Endothelial cell of umbilical vein (primary cell): ENCODE results near the gene GEMIN5. TPM values are rescaled to one million over a fixed set of nuclear protein-coding genes. Genes with fewer than 3 reads are reported as not detected.
"Not testable (repeated sequence)": the region's sequence is repeated elsewhere in the genome, so short reads cannot be mapped to it uniquely, and the experiment has no call there.

Experiments used
- BruUV-seq: library from RNA; stranded (reverse); fragments of 400-500 nt; replicated peaks from 2 replicates; lab custom pipeline; 2021; lab: Mats Ljungman, UMichigan
- CTCF ChIA-PET: fragments of 300-600, 350-600 bp; sonication (Branson Sonifier 250); formaldehyde crosslinking; loops from one replicate; lab custom pipeline; 2021; ENCODE audit warnings: antibody characterized with exemption, inconsistent platforms; lab: Charles Lee
- POLR2A ChIA-PET: fragments of 300-600, 350-600 bp; sonication (Branson Sonifier 250); formaldehyde crosslinking; loops from one replicate; lab custom pipeline; 2021; ENCODE audit warnings: antibody characterized with exemption, inconsistent platforms; lab: Charles Lee
- DNase-seq: peaks from one replicate; pipeline ENCODE4 v3.0.0-alpha.2; 2011; ENCODE audit warnings: low read depth, low spot score
- FAIRE-seq: peaks from 2 replicates; lab custom pipeline; 2011; peaks lifted over from hg19 to GRCh38; lab: Jason Lieb, UNC
- H2AFZ ChIP-seq: 2 replicates; pipeline ENCODE4 v1.6.0; 2012; ENCODE audit warnings: low read depth, low read length, control low read depth, inconsistent platforms
- H3K27ac ChIP-seq: 2 replicates; pipeline ENCODE4 v1.5.1; 2011; ENCODE audit warnings: low read depth, mild to moderate bottlenecking, control low read depth, low read length, moderate library complexity; ENCODE audit not compliant: insufficient read depth
- H3K27me3 ChIP-seq, 2 experiments: 2 replicates each; pipeline versions ENCODE4 v1.6.0 to v1.6.1; 2011; ENCODE audit warnings: low read length in 2 of 2, mixed read lengths in 1 of 2; ENCODE audit not compliant: control insufficient read depth in 2 of 2, insufficient read depth in 2 of 2
- H3K36me3 ChIP-seq, 2 experiments: 2 replicates in 1 of 2; 3 replicates in 1 of 2; pipeline ENCODE4 v1.5.1; 2011; ENCODE audit warnings: low read length in 2 of 2, mild to moderate bottlenecking in 1 of 2, moderate library complexity in 1 of 2; ENCODE audit not compliant: control insufficient read depth in 2 of 2, insufficient read depth in 2 of 2; ENCODE audit errors: extremely low read depth in 1 of 2
- H3K4me1 ChIP-seq: 3 replicates; pipeline ENCODE4 v1.5.1; 2011; ENCODE audit warnings: mild to moderate bottlenecking, low read length; ENCODE audit not compliant: control insufficient read depth, insufficient read depth; ENCODE audit errors: extremely low read depth
- H3K4me2 ChIP-seq: 2 replicates; pipeline ENCODE4 v1.6.1; 2011; ENCODE audit warnings: low read length, control low read depth, mixed read lengths; ENCODE audit not compliant: insufficient read depth
- H3K4me3 ChIP-seq, 3 experiments: fragments of 200-600 bp in 1 of 3; sonication (generic), shearing (Covaris generic) in 1 of 3; replicated peaks in 1 of 3; 2 replicates each; pipeline ENCODE4 v1.5.1; 2011 to 2016; ENCODE audit warnings: control low read depth in 3 of 3, low read length in 3 of 3, mild to moderate bottlenecking in 2 of 3, inconsistent platforms in 1 of 3, low read depth in 1 of 3, moderate library complexity in 1 of 3; ENCODE audit not compliant: insufficient read depth in 1 of 3
- H3K79me2 ChIP-seq: 2 replicates; pipeline ENCODE4 v1.6.0; 2012; ENCODE audit warnings: low read length, inconsistent platforms; ENCODE audit not compliant: control insufficient read depth, insufficient read depth
- H3K9ac ChIP-seq: replicated peaks from 2 replicates; pipeline ENCODE3; 2011; ENCODE audit warnings: low read length, control low read depth; ENCODE audit not compliant: insufficient read depth; ENCODE audit errors: extremely low read depth
- H3K9me1 ChIP-seq: replicated peaks from 3 replicates; pipeline ENCODE4 v1.6.0; 2011; ENCODE audit warnings: mild to moderate bottlenecking, low read length; ENCODE audit not compliant: control insufficient read depth, insufficient read depth; ENCODE audit errors: extremely low read depth
- H3K9me3 ChIP-seq: replicated peaks from 2 replicates; pipeline ENCODE4 v1.5.1; 2012; ENCODE audit warnings: low read length, inconsistent platforms; ENCODE audit not compliant: control insufficient read depth, insufficient read depth
- H4K20me1 ChIP-seq: replicated peaks from 2 replicates; pipeline ENCODE3; 2011; ENCODE audit warnings: mild to moderate bottlenecking, low read length; ENCODE audit not compliant: control insufficient read depth, insufficient read depth; ENCODE audit errors: extremely low read depth
- GATA2 ChIP-seq: IDR thresholded peaks from 2 replicates; pipeline ENCODE4 v1.7.0; 2011; ENCODE audit warnings: low read depth, mild to moderate bottlenecking, moderate library complexity, mixed read lengths, low read length; ENCODE audit not compliant: insufficient read length, insufficient read depth
- dilution Hi-C: fragments of 300-500 bp; cut with MboI; formaldehyde crosslinking; loops from one replicate; pipeline ENCODE4 v1.15.0; 2019; ENCODE audit warnings: low sequenced_read_pairs; ENCODE audit not compliant: extremely low pct_ligation_motif_present
- intact Hi-C: fragments of 100-400 bp; cut with micrococcal nuclease; formaldehyde crosslinking; loops from one replicate; pipeline ENCODE4 v1.10.0; 2022
- polyA plus RNA-seq, 4 experiments: library from polyadenylated mRNA; depleted of rRNA in 3 of 4; stranded (reverse) in 3 of 4; unstranded in 1 of 4; fragments of >200 nt; gene quantifications; 2 replicates each; pipeline versions ENCODE4 v1.2.1 to v1.2.3, GENCODE V29; 2011 to 2012; ENCODE audit warnings: missing spikeins in 1 of 4
- total RNA-seq: library from RNA; stranded (reverse); gene quantifications from 2 replicates; pipeline ENCODE4 v1.2.3, GENCODE V29; 2021

The GEMIN5 gene
- total and polyA plus RNA-seq, 2 donors (not counting 3 experiments of a cell fraction or from before 2014, with no cell fraction given): 7.2 to 23.1 TPM

- ChIA-PET POLR2A (no interaction called here), CTCF (interaction anchor here (0.6 to 1.0 kb wide), 3 partner anchors 24 to 132 kb away, joined by 3 to 4 read pairs (median 3); no protein-coding TSS in a partner anchor)
- intact Hi-C loops (no loop called here), dilution Hi-C loops (no loop called here)
- BruUV-seq: no TSS peak
- Histone ChIP-seq H3K9ac (no peak overlapping the region), H3K4me3 (no peak overlapping the region), H3K27ac (no peak overlapping the region), H4K20me1 (no peaks in the 10 kb centered on the region), H3K27me3 (no peaks in the 10 kb centered on the region), H3K4me1 (no peaks in the 10 kb centered on the region), H2AFZ (no peak overlapping the region), H3K36me3 (peaks cover 0 to 4% of the 10 kb centered on the region in 2 experiments), H3K79me2 (no peaks in the 10 kb centered on the region), H3K9me3 (no peaks in the 10 kb centered on the region), H3K9me1 (no peaks in the 10 kb centered on the region), H3K4me2 (no peak overlapping the region)
- FAIRE-seq: no peak
- TF ChIP-seq GATA2: no peak
- no peak for DNase-seq
Observed at GRCh38 chr5:154977409-154977808, 39.4 kb upstream of the GEMIN5 start.

- intact Hi-C loops, POLR2A ChIA-PET, BruUV-seq, H3K79me2 ChIP-seq, H3K36me3 ChIP-seq, H4K20me1 ChIP-seq, dilution Hi-C loops, H2AFZ ChIP-seq, H3K27ac ChIP-seq, H3K4me2 ChIP-seq, H3K4me1 ChIP-seq, H3K4me3 ChIP-seq, DNase-seq, H3K9ac ChIP-seq, H3K9me3 ChIP-seq, H3K27me3 ChIP-seq, H3K9me1 ChIP-seq, FAIRE-seq: not testable (repeated sequence)
- CTCF ChIA-PET: interaction anchor here (1.5 kb wide), 1 partner anchor 28 kb away, joined by 4 read pairs; no protein-coding TSS in a partner anchor
Observed at GRCh38 chr5:154976082-154976481, 38.1 kb upstream of the GEMIN5 start.
